ENCODE measurements around the gene CKS1B. TPM values are rescaled to one million over a fixed set of nuclear protein-coding genes. Genes with fewer than 3 reads are reported as not detected.

The CKS1B gene
- total and polyA plus RNA-seq, 9 of the 15 experiments (the other 6 are each of a cell fraction or from before 2014, with no cell fraction given) = 215 to 1,103 (median 460) TPM

- TF ChIP-seq TRIM25 (IDR thresholded peaks at IDR 0.05; ENCODE audit: borderline replicate concordance) = no peak
- TF ChIP-seq ZHX1 (conservative IDR thresholded peaks at IDR 0.05; ENCODE audit: low read length) = no peak
- no peak for TF ChIP-seq HMGXB4 (CRISPR knock-in tag; IDR thresholded peaks at IDR 0.05)
- TF ChIP-seq TCFL5 (CRISPR knock-in tag; conservative IDR thresholded peaks at IDR 0.05) = no peak
- TF ChIP-seq ZSCAN32 (CRISPR knock-in tag; IDR thresholded peaks at IDR 0.05) = no peak
- TF ChIP-seq FOXK2 (conservative IDR thresholded peaks at IDR 0.05 in 1 of 2, IDR thresholded peaks at IDR 0.05 in 1 of 2; ENCODE audit: low read depth in 2 of 2) = peak; percentile 42 to 46; a peak in 1 of 4 replicates
- TF ChIP-seq ZNF707 (CRISPR knock-in tag; conservative IDR thresholded peaks at IDR 0.05) = no peak
- TF ChIP-seq ZKSCAN1 (IDR thresholded peaks at IDR 0.05; ENCODE audit: low read depth, low read length) = no peak
- TF ChIP-seq ZBTB1 (CRISPR knock-in tag; IDR thresholded peaks at IDR 0.05; ENCODE audit: borderline replicate concordance, low read depth) = no peak
- no peak for TF ChIP-seq MECOM (CRISPR knock-in tag; IDR thresholded peaks at IDR 0.05)
- no peak for TF ChIP-seq NFE2L1 (tag; IDR thresholded peaks at IDR 0.05; ENCODE audit: borderline replicate concordance, low read depth)
- no peak for TF ChIP-seq TCF7 (IDR thresholded peaks at IDR 0.05; ENCODE audit: borderline replicate concordance)
- no peak for TF ChIP-seq RFX7 (CRISPR knock-in tag; IDR thresholded peaks at IDR 0.05)
- TF ChIP-seq IRF9 (tag; IDR thresholded peaks at IDR 0.05) = no peak
- no peak for TF ChIP-seq ZNF445 (CRISPR knock-in tag; IDR thresholded peaks at IDR 0.05; ENCODE audit: low read depth)
- no peak for TF ChIP-seq TGIF2 (CRISPR knock-in tag; IDR thresholded peaks at IDR 0.05)
- no peak for TF ChIP-seq GATA2 (CRISPR knock-in tag; IDR thresholded peaks at IDR 0.05)
- no peak for TF ChIP-seq E2F3 (CRISPR knock-in tag; IDR thresholded peaks at IDR 0.05)
- TF ChIP-seq ZNF347 (CRISPR knock-in tag; IDR thresholded peaks at IDR 0.05; ENCODE audit: low read depth) = no peak
- TF ChIP-seq ZNF766 (CRISPR knock-in tag; conservative IDR thresholded peaks at IDR 0.05) = no peak; the same call in 1 of the 2 replicates
- TF ChIP-seq C11orf30 (IDR thresholded peaks at IDR 0.05; ENCODE audit: low read depth) = no peak
- TF ChIP-seq PML (IDR thresholded peaks at IDR 0.05; ENCODE audit: low read length) = no peak
These were observed 27.4 kb downstream of the CKS1B start (continued) for GRCh38 chr1:155001675-155002463.
